Measurements from ENCODE around the gene MAP3K2. TPM values are rescaled to one million over a fixed set of nuclear protein-coding genes. Genes with fewer than 3 reads are reported as not detected.

MAP3K2 gene
- total and polyA plus RNA-seq, 2 of the 8 experiments (the other 6 are each of a cell fraction or from before 2014, with no cell fraction given): 2.0 to 23.2 TPM

GRCh38 chr2:127359520-127359919 is 28.3 kb downstream of the MAP3K2 start:
- Histone ChIP-seq H2AK5ac (ENCODE audit: low read depth, low read length) (no peak overlapping the region), H3K27ac (ENCODE audit: low read depth, low read length) (no peak overlapping the region), H3K79me2 (ENCODE audit: control insufficient read depth in 1 of 2, insufficient read depth in 2 of 2, low read length in 2 of 2) (peaks cover 0 to 70% of the 10 kb centered on the region in 2 experiments; a peak in 2 of 4 replicates), H4K5ac (ENCODE audit: insufficient read length, low read depth, low read length) (no peak overlapping the region), H4K8ac (ENCODE audit: extremely low read depth, insufficient read depth, low read length) (no peak overlapping the region), H4K20me1 (replicated peaks in 1 of 2; ENCODE audit: control insufficient read depth in 1 of 2, insufficient read depth in 2 of 2, low read length in 2 of 2) (peaks cover 0 to 3% of the 10 kb centered on the region in 2 experiments), H3K4ac (replicated peaks; ENCODE audit: insufficient read length, low read depth, low read length) (no peak overlapping the region), H2AFZ (ENCODE audit: low read length) (no peak overlapping the region), H3K4me1 (replicated peaks in 1 of 4; ENCODE audit: control insufficient read depth in 3 of 4, insufficient read depth in 4 of 4, low read length in 3 of 4) (peaks cover 0 to 8% (median 1%) of the 10 kb centered on the region in 4 experiments; a peak in 3 of 7 replicates), H3K36me3 (ENCODE audit: control insufficient read depth in 2 of 4, insufficient read depth in 4 of 4, low read length in 3 of 4) (no peaks in the 10 kb centered on the region), H4K91ac (replicated peaks; ENCODE audit: insufficient read length, low read length) (no peak overlapping the region), H3K9ac (replicated peaks in 1 of 4; ENCODE audit: extremely low read depth in 1 of 4, low read depth in 3 of 4, low read length in 3 of 4) (no peak overlapping the region), H3K56ac (replicated peaks; ENCODE audit: insufficient read length, low read depth, low read length) (no peak overlapping the region), H3K14ac (ENCODE audit: insufficient read length) (no peak overlapping the region), H2BK20ac (ENCODE audit: low read length) (no peak overlapping the region), H3K18ac (ENCODE audit: extremely low read depth, low read length) (no peak overlapping the region), H2BK12ac (ENCODE audit: low read depth, low read length) (no peak overlapping the region), H3K79me1 (ENCODE audit: low read depth, low read length) (0 out of 2 replicates have a peak, but pooled peaks cover 2% of the 10 kb centered on the region), H3K4me3 (ENCODE audit: extremely low read depth in 1 of 4, insufficient read depth in 2 of 4, low read depth in 3 of 4, low read length in 4 of 4) (no peak overlapping the region), H3K23me2 (ENCODE audit: low read depth, low read length) (no peaks in the 10 kb centered on the region), H3K27me3 (replicated peaks in 1 of 4; ENCODE audit: control insufficient read depth in 3 of 4, extremely low read depth in 1 of 4, insufficient read depth in 3 of 4, low read length in 3 of 4) (no peaks in the 10 kb centered on the region), H3K23ac (ENCODE audit: insufficient read length) (no peak overlapping the region), H2BK15ac (ENCODE audit: low read length) (no peak overlapping the region), H2BK120ac (replicated peaks; ENCODE audit: low read depth, low read length) (no peak overlapping the region), H2BK5ac (ENCODE audit: low read depth, low read length) (no peak overlapping the region), H3K9me3 (ENCODE audit: insufficient read depth in 2 of 2, low read depth in 1 of 2, low read length in 1 of 2) (no peaks in the 10 kb centered on the region), H3K4me2 (ENCODE audit: insufficient read depth in 1 of 2, low read depth in 2 of 2, low read length in 2 of 2) (no peak overlapping the region)
- no peak for FAIRE-seq
- no peak for DNase-seq (ENCODE audit: low read depth in 1 of 2, low spot score in 2 of 2)
- POLR2A ChIA-PET (ENCODE audit: partially characterized antibody): no interaction called here
- CTCF ChIA-PET (ENCODE audit: partially characterized antibody): no interaction called here
- WGBS, 2 experiments (ENCODE audit: extremely low coverage in 1 of 2, insufficient coverage in 1 of 2, insufficient read length in 1 of 2, insufficient replicate concordance in 2 of 2, low coverage in 1 of 2, low lambda C conversion rate in 2 of 2, missing lambda C conversion rate in 1 of 2): 37% methylated on average over 5 of the region's 5 CpGs; no CpG with 5 or more reads in 1 of the 2 experiments
- TF ChIP-seq E2F6 (IDR thresholded peaks at IDR 0.05) (no peak), BCL11A (IDR thresholded peaks at IDR 0.05; ENCODE audit: low read depth in 2 of 2, low read length in 2 of 2) (no peak), PHF8 (conservative IDR thresholded peaks at IDR 0.05; ENCODE audit: low read depth, low read length) (no peak), ATF2 (IDR thresholded peaks at IDR 0.05; ENCODE audit: low read length) (no peak), JUN (IDR thresholded peaks at IDR 0.05; ENCODE audit: low read depth, low read length) (no peak), KDM4A (IDR thresholded peaks at IDR 0.05; ENCODE audit: low read depth, low read length, severe bottlenecking) (no peak), TAF1 (IDR thresholded peaks at IDR 0.05; ENCODE audit: low read depth, low read length) (no peak), EZH2 (IDR thresholded peaks at IDR 0.05; ENCODE audit: low read depth, low read length, severe bottlenecking) (no peak), CTCF (IDR thresholded peaks at IDR 0.05; ENCODE audit: control extremely low read depth in 1 of 3, insufficient read depth in 1 of 3, low read depth in 1 of 3, low read length in 3 of 3) (no peak)
